Stimulated activated CD8-positive, alpha-beta memory T cell treated with anti-CD3 and anti-CD28 coated beads, Interleukin-4, amount 100 ng/mL, for 24 hours (primary cell): ENCODE measurements around the gene KLHL41.

Experiments
- DNase-seq: peaks from one replicate; pipeline ENCODE4 v3.0.0-alpha.2; 2020; ENCODE audit warnings: low read depth

The KLHL41 gene

DNA sequence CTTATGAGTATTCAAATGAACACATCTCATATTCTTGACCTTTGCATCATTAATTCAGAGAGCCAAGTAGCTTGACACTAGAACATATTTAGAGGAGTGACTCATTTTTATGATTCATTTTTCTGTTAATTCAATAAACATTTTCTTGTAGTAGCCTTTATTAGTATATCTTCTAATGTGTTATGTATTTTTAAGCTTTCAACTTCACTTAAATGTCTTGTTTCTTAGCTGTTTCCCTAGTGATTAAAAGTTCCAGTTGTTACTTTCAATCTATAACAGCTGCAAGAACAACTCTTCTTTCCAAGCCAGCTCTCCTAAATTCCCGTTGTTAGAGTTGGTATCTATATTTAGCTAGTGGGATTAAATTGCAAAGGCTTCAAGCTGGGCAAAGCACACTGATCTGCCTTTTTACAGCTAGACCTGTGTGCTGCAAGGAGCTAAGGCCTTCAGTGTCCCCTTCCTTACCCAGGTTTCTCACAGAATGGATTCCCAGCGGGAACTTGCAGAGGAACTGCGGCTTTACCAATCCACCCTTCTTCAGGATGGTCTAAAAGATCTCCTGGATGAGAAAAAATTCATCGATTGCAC, at the start of gene KLHL41:
TSS of gene KLHL41 (plus strand) at position 405 of the 588 bp plus-strand sequence. CDS start at position 482, 77 bp downstream.
- DNase-seq: no peak

DNA sequence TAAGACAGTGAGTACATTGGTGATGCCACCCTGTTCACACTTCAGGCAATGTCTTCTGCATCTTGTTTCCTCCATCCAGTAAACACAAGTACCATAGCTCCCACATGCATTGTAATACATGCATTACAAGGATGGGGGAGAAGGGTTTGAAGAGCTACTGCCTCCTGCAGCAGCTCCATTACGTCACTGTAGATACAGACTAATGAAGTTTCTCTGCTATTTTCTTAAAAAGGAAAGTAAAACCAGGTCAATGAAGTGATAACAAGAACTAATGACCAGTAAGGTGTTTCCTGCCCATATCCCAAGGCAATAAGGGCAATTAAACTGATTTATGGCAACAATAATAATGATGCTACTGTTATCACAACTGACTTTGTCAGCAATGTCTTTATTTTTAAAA, 48.4 kb upstream of the KLHL41 start:
- no peak for DNase-seq

DNA sequence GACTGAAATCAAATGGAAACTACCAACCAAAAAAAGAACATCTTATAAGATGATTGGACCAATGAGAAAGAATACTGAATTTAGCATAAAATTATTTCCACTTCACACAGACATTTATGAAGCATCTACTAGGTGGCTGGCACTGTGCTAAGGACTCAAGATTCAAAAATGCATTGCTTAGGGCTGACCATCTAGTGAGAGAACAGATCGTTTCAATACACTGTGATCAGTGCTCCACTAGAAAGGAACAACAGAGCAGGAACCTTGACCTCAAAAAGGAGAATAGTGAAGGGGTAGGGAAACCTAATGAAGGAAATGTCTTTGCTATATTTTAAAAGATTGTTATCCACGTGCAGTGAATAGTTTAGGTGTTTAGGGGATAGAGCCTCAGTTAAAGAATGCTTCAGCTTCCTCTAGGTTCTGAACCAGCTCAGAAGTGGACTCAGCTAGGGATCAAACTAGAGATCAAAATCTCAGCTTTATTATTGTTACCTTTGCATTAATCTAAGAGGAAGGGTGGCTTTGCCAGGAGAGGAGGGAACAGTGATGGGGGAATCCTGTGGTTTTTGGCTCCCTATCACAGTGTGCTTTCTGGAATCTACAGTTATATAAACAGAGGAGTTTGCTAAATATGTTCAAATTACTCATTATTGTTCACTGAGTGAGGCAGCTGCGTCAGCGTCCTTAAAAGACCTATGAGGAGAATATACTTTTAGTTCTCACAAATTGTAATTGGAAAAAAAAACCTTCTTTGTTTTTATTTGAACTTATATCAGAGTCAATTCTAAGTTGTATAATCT, 46.4 kb upstream of the KLHL41 start:
- no peak for DNase-seq

DNA sequence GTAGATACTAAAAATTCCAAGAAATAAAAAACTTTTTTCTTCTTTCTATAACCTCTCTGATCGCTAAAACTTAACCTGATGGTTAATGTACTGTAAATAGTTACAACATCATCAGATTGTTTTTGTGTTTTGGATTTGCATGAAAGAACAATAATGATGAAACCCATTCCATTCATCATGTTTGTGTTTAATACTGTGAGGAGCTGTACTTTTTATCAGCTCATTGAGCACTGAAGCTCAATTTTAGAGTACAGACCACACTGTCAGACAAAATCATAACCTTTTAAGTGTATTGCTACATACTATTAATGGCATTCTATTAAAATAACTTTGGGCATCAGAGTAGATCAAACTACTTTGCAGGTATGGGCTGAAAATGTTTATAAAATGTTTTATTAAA, 45.0 kb upstream of the KLHL41 start:
- DNase-seq: no peak

DNA sequence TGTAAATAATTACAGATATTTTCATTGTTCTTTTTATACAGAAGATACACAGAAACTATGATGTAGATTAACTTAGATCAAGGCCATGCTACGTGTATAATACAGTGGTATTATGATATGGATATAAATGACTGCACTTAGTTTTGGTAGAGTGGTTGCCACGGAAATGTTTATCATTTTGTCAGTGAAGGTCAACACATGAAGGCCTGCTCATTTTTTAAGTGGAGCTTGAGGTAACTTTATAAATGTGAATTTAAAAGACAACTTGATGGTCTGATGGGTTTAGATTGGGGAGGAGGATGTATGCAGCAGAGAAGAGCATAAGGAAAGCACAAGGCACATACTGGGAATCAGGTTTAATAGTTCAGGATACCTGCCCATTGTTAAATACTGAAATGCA, 44.6 kb upstream of the KLHL41 start:
- DNase-seq: no peak

DNA sequence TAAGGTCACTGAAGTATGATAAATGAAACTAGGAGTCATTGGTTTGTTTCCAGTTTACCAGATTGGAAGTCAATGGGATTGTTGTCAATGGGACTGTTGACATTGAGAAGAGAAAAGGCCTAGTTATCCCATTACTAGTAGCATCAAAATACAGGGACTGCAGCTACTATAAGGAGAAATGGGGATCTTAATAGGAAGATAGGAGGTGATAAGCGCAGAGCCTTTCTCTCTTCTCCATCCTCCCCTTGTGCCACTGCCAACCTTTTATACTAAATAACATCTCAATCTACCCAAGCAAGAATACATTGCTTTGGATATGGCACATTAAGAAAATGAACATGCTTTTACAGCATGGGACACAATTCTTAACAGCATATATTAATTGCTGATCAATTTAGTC, 40.7 kb upstream of the KLHL41 start:
- DNase-seq: no peak

DNA sequence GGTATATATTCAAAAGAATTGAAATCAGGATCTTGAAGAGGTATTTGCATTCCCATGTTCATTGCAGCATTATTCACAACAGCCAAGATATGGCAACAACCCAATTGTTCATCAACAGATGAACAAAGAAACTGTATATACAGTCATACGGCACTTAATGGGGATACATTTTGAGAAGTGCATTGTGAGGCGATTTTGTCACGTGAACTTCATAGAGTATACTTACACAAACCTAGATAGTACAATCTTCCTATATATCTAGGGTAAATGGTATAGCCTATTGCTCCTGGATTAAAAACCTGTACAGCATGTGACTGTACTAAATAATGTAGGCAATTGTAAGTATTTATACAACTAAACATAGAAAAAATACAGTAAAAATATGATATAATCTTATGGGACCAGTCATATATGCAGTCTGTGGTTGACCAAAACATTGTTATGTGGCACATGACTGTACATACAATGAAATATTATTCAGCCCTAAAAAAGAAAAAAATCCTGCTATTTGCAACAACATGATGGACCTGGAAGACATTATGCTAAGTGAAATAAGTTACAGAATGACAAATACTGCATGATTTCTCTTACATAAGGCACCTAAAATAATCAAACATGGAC, 39.4 kb upstream of the KLHL41 start:
- no peak for DNase-seq

DNA sequence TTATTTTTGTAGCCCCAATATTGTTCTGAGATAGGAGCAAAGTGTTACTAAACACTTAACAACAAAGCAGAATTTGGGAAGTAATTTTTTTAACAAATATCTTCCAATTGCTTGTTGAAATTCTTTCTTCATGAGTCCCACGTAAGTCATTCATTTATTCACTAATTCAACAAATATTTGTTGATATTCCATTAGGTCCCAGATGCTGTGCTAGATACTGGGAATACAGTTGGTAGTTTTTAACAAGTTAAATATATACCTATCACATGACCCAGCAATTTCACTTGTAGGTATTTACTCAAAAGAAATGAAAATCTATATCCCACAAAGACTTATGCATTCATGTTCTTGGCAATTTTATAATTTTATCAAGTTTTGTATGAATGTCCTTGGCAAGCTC, 37.3 kb upstream of the KLHL41 start:
- DNase-seq: no peak

DNA sequence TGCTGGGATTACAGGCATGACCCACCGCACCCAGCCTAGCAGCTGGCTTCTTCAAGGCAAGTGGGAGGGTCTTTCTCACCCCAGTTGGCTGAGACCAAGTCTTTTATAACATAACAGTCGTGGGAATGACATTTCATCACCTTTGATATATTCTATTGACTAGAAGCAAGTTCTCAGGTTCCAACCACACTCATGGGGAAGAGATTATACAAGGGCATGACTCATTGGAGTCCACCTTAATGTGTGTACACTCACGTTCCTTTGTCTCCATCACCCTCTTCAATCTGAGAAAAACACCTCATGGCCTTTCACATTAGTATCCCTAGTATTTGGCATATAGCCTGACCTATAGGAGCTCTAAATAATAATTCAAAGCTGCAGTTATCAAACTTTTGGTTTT, 33.0 kb upstream of the KLHL41 start:
- no peak for DNase-seq

DNA sequence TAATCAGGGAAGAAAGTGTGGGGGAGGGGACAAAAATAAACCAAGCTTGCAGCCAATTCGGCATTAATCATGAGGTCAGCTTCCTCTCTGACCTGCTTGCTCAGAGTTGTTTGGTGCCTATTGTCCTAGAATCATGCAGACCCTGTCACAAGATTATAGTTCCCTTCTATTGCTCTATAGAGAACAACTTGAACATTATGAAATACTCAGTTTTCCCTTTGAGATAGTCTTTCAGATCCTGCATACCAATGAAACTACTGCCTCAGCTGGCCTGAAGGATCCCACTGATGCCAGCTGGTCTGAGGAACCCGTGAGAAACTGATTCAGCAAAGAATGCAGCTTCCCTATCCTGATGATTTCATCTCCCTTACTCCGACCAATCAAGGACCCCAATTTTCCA, 31.2 kb upstream of the KLHL41 start:
- DNase-seq: no peak

DNA sequence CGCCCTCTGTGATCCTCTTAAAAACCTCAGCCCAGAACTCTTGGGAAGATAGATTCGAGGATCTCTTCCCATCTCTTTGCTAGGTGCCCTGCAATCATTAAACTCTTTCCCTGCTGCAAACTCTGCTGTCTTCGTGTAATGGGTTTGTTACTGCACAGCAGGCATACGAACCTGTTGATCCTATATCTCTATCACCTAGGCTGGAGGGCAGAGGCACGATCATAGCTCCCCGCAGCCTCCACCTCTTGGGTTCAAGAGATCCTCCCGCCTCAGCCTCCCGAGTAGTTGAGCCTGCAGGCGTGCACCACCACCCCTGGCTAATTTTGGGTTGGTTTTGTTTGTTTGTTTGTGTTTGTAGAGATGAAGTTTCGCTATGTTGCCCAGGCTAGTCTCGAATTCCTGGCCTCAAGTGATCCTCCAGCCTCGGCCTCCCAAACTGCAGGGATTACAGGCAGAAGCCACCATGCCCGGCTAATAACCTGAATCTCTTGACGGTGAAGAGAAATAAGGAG, 30.7 kb upstream of the KLHL41 start:
- DNase-seq: no peak

DNA sequence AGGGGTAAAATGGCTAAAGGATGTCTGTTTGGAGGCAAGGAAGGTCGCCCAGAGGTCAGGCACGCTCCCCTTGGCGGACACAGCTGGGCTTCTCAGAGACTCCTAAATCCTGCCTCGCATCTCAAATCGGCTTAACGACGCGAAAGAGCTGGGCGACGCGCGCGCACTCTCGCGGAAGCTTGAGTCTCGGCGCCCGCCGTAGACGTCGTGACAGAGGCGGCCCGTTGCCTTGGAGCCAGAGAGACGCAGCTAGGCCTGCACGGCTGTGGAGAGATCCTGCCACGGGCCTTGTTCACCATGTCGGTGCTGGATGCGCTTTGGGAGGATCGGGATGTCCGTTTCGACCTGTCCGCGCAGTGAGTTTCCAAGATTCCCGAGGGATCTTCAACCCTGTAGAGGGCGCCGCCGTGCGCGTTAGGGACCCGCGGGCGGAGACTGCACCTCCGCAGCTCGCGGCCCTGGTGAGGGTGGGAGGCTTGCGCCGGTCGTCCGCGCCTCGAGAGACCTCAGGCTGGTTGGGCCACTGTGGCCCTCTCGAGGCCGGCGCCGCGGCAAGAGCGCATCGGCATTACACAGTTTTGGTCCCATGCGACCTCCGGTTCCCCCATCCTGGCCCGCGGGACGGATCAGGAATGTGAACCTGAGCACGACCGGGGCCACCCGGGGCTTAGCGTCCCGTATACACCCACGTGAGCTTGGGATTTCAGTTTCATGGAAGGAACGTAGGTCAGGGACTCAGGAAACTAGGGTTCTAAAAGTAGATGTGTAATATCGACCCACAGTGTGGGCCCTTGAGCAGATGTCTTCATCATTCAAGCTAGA, 30.0 kb upstream of the KLHL41 start, which contains the start of gene BBS5:
TSS of gene BBS5 (plus strand) at position 238 of the 822 bp plus-strand sequence. CDS start at position 298, 60 bp downstream.
- DNase-seq: peak; percentile 62

DNA sequence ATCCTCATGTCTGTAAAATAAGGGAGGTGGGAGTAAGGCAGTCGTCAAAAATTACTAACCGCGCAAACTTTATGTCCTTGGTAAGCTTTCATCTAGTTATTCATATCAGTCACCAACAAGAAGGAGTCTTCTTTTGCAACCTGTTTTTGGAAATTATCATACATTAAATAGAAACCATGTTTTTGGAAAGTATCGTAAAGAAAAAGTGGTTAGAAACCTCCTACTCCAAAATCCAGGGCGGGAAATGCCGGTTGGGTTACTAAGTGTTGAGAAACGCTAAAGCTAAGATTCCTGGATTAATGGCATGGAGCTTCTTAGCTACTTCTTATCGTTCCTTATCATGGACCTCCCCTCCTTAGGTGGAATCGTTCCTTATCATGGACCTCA, 29.4 kb upstream of the KLHL41 start:
- DNase-seq: no peak

DNA sequence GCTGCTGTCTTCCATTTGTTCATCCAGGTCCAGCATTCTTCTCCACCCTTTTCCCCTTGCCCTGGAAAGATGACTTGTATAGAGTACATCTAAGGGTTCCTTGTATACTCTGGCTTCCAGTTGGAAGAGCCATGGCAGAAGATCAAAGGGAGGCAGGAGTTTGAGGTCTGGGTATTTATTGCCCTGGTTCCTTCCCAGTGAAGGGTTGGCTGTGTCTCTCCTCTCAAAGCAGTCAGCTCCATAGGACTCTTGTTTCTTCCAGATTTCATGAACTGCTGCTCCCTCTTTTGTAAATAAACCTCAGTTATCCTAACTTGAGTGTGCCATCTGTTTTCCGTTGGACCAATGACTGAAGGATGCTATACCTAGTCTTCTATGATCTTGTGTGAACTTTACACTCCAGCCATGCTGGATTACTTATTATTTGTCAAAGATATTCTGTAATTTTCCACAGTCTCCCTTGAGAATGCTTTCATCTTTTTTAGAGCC, 23.8 kb upstream of the KLHL41 start:
- no peak for DNase-seq

DNA sequence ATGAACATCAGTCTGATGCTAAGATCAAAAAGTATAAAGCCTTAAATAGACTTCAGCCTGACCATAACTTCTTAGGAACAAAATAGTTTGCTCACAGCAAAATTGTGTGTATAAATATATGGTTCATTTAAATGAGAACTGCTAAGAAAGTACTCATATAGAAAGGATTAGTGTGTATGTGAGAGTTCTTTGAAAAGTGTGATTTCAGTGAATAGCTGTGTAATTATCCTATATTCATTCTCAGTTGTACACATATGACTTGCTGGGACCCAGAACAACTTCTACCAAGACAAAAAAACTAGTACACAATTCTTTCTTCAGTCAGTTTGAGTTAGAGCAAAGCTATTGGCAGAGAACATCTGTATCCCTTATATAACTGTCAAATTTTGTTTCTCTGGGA, 23.0 kb upstream of the KLHL41 start:
- DNase-seq: no peak

DNA sequence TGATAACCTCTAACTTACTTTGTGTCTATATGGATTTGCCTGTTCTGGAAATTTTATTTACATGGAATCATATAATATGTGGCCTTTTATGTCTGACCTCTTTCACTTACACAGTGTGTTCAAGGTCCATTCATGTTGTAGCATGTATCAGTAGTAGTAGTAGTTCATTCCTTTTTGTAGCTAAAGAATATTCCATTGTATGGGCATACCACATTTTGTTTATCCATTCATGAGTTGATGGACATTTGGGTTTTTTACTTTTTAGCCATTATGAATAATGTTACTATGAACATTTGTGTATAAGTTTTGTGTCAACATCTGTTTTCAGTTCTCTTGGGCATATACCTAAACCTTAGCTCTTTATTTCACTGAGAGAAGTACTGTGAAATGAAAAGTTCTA, 18.7 kb upstream of the KLHL41 start:
- DNase-seq: no peak

DNA sequence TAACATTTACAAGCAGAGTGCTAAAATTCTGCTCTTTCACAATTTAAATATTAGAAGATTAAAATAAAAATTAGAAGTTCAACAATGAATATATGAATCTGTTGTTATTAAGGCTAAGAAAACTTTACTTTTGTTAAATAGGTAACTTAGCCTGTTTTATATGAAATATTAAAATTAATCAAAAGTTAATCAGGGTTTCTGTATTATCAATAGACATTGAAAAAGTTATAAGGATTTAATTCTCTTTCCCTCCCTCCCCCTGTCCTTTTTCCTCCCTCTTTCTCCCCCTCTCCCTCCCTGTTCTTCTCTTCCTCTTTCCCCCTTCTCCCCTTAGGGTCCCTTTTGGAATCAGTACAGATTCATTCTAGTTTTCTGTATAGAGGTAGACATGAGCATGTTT, 18.1 kb upstream of the KLHL41 start:
- DNase-seq: no peak

DNA sequence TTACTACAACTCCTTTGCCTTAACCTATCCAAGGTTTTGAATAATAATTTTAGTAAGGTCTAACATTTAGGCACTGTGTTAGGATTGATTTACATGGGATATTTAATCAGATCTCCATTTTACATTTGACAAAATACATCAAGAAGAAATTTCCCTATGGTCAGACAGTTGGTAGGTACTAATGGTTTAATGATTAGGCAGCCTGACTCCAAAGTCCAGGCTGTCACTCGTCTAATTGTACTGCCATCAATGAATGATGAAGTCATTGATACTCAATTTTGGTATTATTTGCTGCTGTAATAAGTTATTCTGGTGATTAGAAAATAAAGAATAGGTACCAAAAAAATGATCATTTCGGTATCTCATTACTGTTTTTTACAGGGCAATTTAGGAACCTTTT, 16.1 kb upstream of the KLHL41 start:
- DNase-seq: no peak

DNA sequence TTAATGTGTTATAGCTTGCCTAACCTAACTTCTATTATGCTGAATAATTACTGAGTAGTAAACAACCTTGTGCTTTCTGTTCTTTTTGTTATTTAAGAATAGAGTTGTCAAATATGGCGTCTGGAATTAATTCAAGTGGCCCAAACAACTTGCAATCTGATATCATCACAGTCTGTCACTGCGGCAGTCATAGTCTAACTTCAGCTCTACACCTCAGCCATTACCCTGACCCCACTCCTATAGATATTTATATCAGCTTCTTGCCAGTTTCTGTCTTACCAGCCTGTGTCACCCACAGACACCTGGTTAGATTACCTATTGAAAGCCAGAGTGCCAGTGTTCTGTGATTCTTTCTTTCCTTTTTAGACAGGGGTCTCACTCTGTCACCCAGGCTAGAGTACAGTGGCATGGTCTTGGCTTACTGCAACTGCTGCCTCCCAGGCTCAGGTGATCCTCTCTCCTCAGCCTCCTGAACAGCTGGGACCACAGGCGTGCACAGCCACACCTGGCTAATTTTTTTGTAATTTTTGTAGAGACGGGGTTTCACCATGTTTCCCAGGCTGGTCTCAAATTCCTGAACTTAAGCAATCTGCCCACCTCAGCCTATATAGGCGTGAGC, 14.1 kb upstream of the KLHL41 start:
- no peak for DNase-seq

DNA sequence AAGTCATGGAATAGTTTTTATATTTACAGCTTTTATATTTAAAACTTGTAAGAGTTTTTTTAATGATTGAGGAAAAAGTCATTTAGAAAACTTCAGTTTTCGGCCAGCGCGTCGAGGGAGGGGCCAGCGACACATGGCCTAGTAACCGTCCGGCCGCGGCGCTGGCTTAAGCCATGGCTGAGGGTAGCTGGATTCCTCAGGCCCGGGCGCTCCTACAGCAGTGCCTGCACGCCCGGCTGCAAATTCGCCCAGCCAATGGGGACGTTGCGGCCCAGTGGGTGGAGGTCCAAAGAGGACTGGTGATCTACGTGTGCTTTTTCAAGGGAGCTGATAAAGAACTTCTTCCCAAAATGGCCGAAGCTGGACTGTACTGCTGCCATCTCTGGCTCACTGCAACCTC, 4.9 kb upstream of the KLHL41 start:
- no peak for DNase-seq

DNA sequence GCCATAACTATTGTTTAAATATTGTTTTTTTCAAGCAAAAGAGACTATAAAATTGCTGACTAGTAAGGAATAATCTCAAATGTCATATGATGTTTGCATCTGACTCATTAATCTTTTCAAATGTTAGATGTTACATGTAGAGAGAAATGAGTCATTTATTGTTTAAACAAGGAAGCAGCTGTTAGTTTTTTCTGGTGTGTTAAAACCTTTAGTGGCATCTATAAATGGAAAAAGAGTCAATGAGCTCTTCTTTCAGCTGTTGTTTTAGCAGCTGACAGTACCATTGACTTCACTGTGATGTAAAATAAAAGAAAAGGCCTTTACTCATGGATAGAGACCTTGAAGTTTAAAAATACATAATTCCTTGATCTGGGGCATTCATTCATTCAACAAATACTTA, 1.8 kb upstream of the KLHL41 start:
- no peak for DNase-seq

DNA sequence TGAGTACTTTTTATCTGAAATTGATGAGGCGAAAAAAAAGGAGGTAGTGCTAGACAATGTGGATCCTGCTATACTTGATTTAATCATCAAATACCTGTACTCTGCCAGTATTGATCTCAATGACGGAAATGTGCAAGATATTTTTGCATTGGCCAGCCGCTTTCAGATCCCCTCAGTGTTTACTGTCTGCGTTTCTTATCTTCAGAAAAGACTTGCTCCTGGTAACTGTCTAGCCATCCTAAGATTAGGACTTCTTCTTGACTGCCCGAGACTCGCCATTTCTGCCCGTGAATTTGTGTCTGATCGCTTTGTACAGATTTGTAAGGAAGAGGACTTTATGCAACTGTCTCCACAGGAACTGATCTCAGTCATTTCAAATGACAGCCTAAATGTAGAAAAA, 453 bp downstream of the KLHL41 start:
- DNase-seq: no peak
